Fibroblast of upper back skin (primary cell): ENCODE results near the gene HIRIP3.
"Not testable (repeated sequence)": the region's sequence is repeated elsewhere in the genome, so short reads cannot be mapped to it uniquely, and the experiment has no call there.

ENCODE experiments used
- DNase-seq: peaks from one replicate; pipeline ENCODE4 v3.0.0-alpha.2; 2013

The HIRIP3 gene

GRCh38 chr16:29982560-29983419 lies 12.6 kb downstream of the HIRIP3 start:
- no peak for DNase-seq

- DNase-seq, result no peak
These were observed 16.7 kb downstream of the HIRIP3 start for GRCh38 chr16:29978564-29979270.

DNA sequence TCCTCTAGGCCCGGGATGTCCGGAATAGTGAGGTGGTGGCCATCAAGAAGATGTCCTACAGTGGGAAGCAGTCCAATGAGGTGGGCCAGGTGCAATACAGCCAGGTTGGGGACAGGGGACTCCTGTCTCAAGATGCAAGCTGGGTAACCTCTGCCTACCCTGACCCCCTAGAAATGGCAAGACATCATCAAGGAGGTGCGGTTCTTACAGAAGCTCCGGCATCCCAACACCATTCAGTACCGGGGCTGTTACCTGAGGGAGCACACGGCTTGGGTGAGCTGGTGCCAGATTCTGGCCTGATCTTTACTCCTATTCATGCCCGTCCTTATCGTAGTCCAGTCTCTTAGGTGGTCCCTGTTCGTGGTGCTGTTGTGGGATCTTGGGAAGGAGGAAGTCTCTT lies 17.3 kb downstream of the HIRIP3 start:
- no peak for DNase-seq

GRCh38 chr16:29977063-29977825 lies 18.2 kb downstream of the HIRIP3 start:
- DNase-seq, result no peak

GRCh38 chr16:29975811-29976511 lies 19.5 kb downstream of the HIRIP3 start:
- DNase-seq, result no peak

- no peak for DNase-seq
These were observed 20.3 kb downstream of the HIRIP3 start for GRCh38 chr16:29975134-29975538.

DNA sequence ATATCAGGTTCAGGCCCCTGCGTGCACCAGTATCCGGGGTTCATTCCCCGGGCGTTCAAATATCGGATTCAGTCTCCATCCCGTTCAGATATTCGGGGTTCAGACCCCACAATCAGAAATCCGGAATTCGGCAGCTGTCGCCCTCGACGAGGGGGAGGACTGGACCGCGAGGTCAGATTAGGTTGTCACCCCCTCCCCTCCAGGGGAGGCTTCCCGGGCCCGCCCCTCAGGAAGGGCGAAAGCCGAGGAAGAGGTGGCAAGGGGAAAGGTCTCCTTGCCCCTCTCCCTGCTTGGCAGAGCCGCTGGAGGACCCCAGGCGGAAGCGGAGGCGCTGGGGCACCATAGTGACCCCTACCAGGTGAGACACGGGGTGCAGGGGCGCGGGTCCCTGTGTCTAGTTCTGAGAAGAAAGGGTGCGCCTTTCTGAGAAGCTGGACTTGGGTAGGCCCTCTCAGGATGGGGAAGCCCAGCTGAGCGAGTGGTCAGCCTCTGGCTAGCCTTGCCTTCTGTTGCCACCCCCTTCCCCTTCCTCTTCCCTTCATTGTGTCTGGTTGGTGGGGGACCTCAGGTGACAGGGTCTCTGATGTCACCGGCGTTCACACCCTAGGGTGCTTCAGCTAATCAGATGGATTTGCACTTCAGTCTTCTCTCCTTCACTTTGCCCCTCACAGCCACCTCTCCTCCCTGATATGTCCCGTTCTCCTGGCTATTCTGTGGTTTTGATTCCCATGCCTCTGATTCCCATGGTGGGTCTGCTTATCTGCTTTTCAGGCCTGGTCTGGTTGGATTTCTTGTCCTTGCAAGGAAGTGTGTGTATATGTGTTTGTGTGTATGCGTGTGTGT lies 20.9 kb downstream of the HIRIP3 start:
- no peak for DNase-seq

DNA sequence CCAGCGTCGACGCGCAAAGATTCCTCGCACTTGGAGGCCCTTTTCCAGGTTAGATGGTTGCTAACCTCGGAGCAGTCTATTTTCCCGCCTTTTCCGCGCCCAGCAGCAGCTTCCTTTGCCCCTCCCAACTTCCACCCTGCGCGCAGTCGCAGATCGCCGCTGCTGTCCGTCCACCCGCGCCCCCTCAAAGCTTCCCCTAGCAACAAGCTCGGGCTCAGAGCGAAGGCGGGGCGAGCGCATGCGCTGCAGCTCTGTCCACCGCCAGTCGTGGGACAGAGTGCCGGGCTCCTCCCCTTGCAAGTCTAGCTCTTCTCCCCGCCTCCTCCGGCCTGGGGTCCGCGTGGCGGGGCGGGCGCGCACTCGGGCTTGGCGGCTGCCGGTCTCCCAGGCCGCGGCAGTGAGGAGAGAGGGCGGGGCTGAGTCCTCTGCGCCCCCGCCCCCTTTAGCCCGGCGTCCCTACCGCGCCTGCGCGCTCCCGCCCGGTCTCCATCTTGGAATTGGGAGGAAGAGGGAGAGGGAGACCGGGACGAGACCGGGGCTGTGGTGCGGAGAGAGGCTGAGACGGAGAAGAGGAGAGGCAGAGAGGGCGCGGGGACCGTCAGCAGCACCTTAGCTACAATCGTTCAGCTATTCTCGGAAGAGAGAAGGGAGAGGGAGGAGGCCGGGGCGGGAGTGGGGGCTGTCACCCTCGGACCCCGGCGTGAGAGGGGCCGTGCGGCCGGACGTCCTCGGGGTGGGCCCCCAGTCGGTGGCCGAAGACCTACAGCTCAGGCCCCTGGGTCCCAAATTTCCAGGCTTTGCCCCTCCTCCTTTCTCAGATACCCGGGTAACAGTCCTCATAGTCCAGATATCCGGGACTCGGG lies 21.8 kb downstream of the HIRIP3 start, which contains the start of gene TAOK2:
Gene TAOK2 (plus strand): TSS at position 485 of the 863 bp plus-strand sequence. CDS start 3,905 bp downstream, outside the sequence.
- peak; percentile 99 for DNase-seq

DNA sequence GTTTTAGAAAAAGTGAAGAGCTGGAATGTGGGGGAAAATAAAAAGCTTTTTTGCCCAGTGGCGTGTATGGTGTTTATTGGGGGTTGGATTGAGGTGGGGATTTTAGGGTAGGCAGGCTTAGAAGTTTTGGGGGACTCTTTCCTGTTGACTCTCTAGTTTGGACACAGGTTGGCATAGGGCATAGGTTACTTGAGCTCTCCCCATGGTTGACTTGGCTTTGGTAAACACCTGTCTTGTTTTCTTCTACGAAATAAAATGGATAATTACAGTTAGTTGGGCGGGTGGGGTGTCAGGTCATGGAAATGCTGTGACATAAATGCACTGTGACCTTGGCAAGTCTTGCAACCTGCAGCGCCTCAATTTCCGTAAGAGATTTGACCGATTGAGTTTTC lies 22.4 kb downstream of the HIRIP3 start:
- no peak for DNase-seq

DNA sequence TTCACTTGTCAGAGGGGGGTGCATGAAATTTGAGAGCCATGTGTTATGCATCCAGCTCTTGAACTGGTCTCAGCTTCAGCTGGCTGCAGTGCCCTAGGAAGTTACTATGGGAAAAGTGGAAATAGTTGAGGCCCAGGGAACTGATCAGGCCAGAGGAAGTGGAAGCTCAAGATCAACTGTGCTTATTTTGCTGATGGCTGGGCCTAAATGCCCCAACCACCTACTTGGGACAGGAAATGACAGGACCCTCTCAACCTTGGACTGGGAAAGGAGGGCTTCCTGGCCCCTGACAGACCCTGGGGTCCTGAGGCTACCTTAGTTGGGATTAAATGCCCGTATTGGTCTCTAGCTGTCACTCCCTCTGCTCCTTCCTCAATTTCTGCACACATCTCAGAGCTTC lies 22.9 kb downstream of the HIRIP3 start:
- DNase-seq, result no peak

DNA sequence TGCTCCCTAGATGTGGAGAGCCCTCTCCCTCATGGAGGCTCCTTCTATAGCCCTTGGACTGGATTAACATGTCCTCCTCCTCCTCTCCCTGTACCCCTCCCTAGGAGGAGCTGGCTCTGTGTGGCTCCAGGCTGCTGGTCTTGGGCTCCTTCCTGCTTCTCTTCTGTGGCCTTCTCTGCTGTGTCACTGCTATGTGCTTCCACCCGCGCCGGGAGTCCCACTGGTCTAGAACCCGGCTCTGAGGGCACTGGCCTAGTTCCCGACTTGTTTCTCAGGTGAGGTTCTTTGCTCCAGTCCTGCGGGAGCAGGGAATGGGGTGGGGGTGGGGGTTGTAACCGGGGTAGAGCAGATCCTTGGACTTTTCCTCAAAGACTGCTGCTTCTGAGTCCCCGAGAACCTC lies 24.1 kb downstream of the HIRIP3 start:
- no peak for DNase-seq

DNA sequence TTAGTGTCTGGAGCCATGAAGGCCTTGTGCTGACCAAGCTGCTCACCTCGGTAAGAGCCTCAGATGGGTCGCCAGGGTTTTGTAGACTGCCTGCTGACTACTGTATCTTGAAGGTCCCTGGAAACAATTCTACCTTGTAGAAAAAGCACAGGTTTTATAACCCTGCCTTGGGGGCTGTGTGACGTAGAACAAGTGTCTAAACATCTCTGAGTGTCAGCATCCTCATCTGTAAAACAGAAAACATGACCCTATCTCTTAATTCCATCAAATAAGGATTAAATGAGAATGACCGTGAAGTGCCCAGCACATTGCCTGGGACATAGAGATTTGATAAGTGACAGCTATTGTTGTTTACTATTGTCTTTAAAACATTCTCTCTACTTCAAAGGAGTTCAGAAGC lies 27.2 kb downstream of the HIRIP3 start:
- no peak for DNase-seq

- no peak for DNase-seq
These were observed 32.2 kb downstream of the HIRIP3 start for GRCh38 chr16:29963021-29963743.

- DNase-seq, result no peak
These were observed 32.9 kb downstream of the HIRIP3 start for GRCh38 chr16:29962344-29962994.

DNA sequence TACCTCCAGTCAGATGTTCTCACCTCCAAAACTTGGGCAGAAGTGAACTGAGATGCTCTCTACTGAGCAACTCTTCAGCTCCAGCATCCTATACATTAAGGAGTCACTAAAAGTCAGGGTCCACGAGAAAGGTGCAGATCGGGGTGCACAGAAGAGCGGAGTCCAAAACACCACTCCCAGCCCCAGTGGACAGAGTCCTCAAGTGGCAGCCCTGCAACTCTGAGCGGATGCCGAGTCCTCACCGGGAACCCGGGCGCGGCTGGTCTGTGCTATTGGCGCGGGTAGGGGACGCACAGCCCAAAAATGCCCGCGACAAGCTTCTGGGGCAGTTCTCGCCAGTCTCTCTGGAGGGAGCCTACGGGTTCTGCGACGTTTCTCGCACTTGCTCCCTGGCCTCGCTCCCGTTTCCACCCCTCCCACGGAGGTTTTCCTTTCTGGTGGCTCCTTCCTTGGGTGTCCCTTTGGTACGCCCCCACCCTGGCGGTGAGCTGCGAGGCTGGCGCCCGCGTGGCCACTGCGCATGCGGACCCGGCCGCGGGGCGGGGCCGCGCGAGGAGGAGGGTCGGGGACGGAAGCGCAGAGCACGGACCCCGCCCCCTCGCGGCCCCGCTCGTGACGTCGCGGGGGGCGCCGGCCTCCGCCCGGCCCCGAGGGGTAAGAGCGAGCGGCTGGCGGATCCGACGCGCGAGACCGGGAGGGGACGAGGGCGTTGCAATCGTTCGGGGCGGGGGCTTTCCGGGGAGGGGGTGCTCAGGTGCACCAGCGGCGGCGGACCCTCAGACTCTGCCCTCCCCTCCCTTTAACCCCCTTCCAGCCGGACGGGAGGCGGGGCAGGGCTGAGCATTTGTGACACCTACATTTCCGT lies 33.7 kb downstream of the HIRIP3 start, which contains the start of gene TMEM219:
Gene TMEM219 (plus strand): TSS at position 601 of the 865 bp plus-strand sequence. CDS start 1,065 bp downstream, outside the sequence.
- DNase-seq, result peak; percentile 86

DNA sequence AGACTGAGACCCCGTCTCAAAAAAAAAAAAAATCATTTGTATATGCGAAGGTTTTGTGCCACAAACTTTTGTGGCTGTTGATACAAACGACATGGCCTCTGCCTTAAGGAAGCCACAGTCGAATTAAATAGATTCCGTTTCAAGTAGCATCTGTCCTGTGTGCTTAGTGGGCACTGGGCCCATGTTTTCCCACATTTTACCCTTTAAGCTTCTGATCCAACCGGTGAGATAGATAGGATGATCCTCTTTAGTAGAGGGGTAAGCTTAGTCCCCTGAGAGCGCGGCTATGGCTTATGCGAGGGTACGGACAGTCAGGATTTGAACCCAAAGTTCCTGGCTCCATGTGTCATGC lies 34.3 kb downstream of the HIRIP3 start:
- no peak for DNase-seq

DNA sequence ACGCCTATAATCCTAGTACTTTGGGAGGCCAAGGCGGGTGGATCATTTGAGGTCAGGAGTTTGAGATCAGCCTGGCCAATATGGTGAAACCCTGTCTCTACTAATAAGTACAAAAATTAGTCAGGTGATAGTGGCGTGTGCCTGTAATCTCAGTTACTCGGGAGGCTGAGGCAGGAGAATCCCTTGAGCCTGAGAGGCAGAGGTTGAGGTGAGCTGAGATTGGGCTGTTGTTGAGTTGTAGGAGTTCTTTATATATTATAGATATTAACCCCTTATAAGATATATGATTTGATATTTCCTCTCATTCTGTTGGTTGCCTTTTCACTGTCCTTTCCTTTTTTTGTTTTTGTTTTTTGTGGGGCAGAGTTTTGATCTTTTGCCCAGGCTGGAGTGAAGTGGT lies 35.6 kb downstream of the HIRIP3 start:
- DNase-seq, result not testable (repeated sequence)

GRCh38 chr16:29959293-29959692 lies 36.1 kb downstream of the HIRIP3 start:
- no peak for DNase-seq
